ENCODE results near the gene LHFPL5. TPM values are rescaled to one million over a fixed set of nuclear protein-coding genes. Genes with fewer than 3 reads are reported as not detected.
A peak's percentile ranks its signal among the peaks of the same experiment; 100 is the strongest.

The LHFPL5 gene
- polyA plus RNA-seq: not detected

DNA sequence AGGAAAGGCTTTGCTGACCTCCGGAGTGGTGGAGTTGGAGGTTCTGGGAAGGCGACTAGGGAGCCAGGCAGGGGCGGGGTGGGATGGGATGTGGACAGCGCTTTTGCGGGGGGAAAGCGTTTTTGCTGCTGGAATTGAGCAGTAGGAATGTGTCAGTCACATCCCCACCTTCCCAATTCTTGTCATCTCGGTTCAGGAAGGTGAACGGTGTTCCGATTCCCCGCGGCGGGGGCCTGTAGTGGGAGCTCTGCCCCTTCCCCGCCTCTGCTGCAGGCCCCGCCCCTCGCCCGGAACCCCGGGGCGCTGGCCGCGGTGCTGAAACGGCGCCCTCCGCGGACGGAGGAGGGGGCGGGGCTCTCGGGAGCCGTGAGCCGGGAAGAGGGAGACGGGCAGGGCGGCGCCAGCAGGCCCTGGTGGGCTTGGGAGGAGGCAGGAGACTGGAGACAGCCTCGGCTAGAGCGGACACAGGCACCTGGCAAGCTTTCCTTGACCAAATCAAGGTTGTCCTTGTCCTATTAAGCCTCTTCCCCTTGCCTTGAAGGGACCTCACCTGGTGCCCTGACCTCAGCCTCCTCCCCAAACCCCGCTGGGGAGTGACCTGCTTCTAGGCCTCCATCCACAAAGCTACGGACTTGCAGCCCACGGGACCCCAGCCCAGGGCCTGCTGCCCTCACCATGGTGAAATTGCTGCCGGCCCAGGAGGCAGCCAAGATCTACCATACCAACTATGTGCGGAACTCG lies at the start of gene LHFPL5:
Gene LHFPL5, plus strand, starts transcription at position 357 of the 741 bp plus-strand sequence. Its CDS starts 319 bp downstream, at position 676.
- Mint-ChIP-seq H3K4me1 (peaks cover 6 to 7% of the 10 kb centered on the region in 2 donors), H3K36me3 (no peaks in the 10 kb centered on the region), H3K4me3 (peak within 1 kb of the TSS in 2 of 5 donors; percentile 30 to 38), H3K27me3 (ENCODE audit: low read depth in 3 of 3) (peaks cover 6 to 12% (median 8%) of the 10 kb centered on the region in 3 donors), H3K9me3 (no peaks in the 10 kb centered on the region), H3K27ac (no peak within 1 kb of the TSS)
- peak; percentile 32 to 42 (median 38) for DNase-seq

GRCh38 chr6:35757456-35758123 lies 47.6 kb upstream of the LHFPL5 start:
- peak overlapping the region in 1 of 6 donors; percentile 50 for H3K27ac Mint-ChIP-seq
- no peaks in the 10 kb centered on the region for H3K9me3 Mint-ChIP-seq
- H3K4me1 Mint-ChIP-seq: no peaks in the 10 kb centered on the region
- no peak overlapping the region for H3K4me3 Mint-ChIP-seq
- H3K36me3 Mint-ChIP-seq: no peaks in the 10 kb centered on the region
- H3K27me3 Mint-ChIP-seq (ENCODE audit: low read depth in 3 of 3): peaks cover 8 to 18% (median 13%) of the 10 kb centered on the region in 3 donors
- no peak for DNase-seq

DNA sequence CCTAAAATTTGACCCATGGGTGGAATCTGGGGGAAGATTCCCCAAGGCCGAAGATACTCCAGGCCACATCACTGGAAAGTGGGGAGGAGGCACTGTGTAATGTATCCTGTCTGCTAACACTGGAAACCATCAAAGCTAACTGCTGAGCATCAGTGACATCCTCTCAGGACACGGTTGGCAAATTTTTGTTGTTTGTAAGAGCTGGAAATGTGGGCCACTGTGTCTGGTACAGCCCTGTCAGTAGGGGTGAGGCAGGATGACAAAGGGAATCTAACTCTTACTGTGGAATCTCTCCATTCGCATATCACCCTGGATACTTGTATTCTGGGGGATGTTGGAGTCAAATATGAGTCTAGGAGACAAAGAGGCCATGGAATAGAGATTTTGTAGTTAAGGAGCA lies 45.7 kb upstream of the LHFPL5 start:
- no peaks in the 10 kb centered on the region for H3K9me3 Mint-ChIP-seq
- no peaks in the 10 kb centered on the region for H3K36me3 Mint-ChIP-seq
- no peak overlapping the region for H3K4me3 Mint-ChIP-seq
- H3K27ac Mint-ChIP-seq: no peak overlapping the region
- no peak for DNase-seq
- peaks cover 13 to 24% (median 18%) of the 10 kb centered on the region in 3 donors for H3K27me3 Mint-ChIP-seq (ENCODE audit: low read depth in 3 of 3)
- no peaks in the 10 kb centered on the region for H3K4me1 Mint-ChIP-seq

DNA sequence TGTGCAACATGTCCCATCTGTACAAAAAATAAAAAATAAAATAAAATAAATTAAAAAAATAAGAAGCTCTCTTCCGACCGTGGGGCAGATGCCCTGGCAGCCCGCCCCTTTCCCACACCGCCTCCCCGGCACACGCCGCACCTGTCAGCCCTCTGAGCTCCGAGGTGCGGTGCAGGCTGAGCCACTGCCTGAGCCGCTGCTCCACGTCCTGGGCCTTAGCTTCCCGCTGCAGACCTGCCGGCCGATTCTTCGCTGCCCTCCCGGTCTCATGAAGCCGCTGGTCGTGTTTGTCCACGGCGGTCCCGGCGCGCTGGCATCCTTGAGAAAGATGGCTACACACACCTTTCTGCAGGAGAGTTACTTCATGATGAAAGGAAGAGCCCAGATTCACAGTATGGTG lies 39.4 kb upstream of the LHFPL5 start:
- Mint-ChIP-seq H3K36me3 (no peaks in the 10 kb centered on the region), H3K9me3 (no peaks in the 10 kb centered on the region), H3K4me1 (no peaks in the 10 kb centered on the region), H3K4me3 (no peak overlapping the region), H3K27ac (no peak overlapping the region), H3K27me3 (ENCODE audit: low read depth in 3 of 3) (peaks cover 7 to 29% (median 20%) of the 10 kb centered on the region in 3 donors)
- no peak for DNase-seq

DNA sequence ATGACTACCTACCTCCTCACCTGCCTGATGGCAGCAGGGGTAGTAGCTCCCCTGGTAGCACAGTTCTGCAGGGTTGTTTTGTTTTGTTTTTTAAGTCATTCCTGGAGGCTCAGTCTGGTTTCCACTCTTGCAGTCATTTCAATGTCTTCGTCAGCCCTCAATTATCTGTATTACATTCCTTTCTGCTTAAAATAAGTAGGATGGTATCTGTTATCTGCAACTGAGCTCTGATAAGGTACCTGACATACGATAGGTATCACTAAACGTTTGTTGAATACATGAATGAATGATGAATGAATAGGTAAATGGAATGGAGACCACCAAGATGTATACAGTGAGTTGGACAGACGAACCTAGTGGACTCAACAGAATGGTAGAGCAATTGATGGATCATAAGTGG lies 35.9 kb upstream of the LHFPL5 start:
- H3K36me3 Mint-ChIP-seq: no peaks in the 10 kb centered on the region
- no peaks in the 10 kb centered on the region for H3K4me1 Mint-ChIP-seq
- H3K27ac Mint-ChIP-seq: no peak overlapping the region
- peaks cover 0 to 8% (median 7%) of the 10 kb centered on the region in 3 donors for H3K27me3 Mint-ChIP-seq (ENCODE audit: low read depth in 3 of 3)
- H3K9me3 Mint-ChIP-seq: no peaks in the 10 kb centered on the region
- no peak overlapping the region for H3K4me3 Mint-ChIP-seq
- no peak for DNase-seq

- H3K4me1 Mint-ChIP-seq: peaks cover 0 to 3% of the 10 kb centered on the region in 2 donors
- peaks cover 2 to 12% (median 7%) of the 10 kb centered on the region in 3 donors for H3K27me3 Mint-ChIP-seq (ENCODE audit: low read depth in 3 of 3)
- H3K36me3 Mint-ChIP-seq: no peaks in the 10 kb centered on the region
- H3K27ac Mint-ChIP-seq: no peak overlapping the region
- no peak overlapping the region for H3K4me3 Mint-ChIP-seq
- no peak for DNase-seq
- no peaks in the 10 kb centered on the region for H3K9me3 Mint-ChIP-seq
Measured at GRCh38 chr6:35771343-35771627, 33.9 kb upstream of the LHFPL5 start.

DNA sequence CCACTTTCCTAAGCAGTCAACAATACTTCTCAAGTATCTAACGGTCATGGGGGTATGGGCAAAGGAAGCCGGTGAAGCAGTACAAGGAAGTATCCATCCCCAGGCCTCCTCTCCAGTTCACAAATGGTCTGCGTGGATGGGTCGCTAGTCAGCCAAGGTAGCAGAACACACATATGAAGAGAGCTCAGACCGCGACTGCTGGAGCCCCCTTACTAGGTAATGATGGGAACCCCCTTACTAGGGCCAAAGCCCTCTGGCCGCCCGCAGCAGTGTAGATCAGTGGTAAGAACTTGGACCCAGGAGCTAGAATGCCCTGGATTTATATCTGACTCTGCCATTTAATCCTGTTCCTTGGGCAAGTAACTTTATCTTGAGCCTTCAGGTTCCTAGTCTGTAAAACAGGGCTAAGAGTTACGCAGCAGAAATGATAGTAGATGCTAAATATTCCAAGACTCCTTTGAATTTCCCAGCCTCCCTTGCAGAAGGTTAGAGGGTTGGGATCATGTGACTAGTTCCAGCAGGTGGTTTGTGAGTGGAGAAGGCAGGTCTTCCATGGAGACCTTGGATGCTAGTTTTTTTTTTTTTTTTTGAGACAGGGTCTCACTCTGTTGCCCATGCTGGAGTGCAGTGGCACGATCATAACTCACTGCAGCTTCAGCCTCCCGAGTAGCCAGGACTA lies 30.9 kb upstream of the LHFPL5 start:
- Mint-ChIP-seq H3K27me3 (ENCODE audit: low read depth in 3 of 3) (peaks cover 7 to 11% (median 8%) of the 10 kb centered on the region in 3 donors), H3K27ac (no peak overlapping the region), H3K4me1 (peaks cover 0 to 8% of the 10 kb centered on the region in 2 donors), H3K9me3 (no peaks in the 10 kb centered on the region), H3K4me3 (no peak overlapping the region), H3K36me3 (no peaks in the 10 kb centered on the region)
- no peak for DNase-seq

DNA sequence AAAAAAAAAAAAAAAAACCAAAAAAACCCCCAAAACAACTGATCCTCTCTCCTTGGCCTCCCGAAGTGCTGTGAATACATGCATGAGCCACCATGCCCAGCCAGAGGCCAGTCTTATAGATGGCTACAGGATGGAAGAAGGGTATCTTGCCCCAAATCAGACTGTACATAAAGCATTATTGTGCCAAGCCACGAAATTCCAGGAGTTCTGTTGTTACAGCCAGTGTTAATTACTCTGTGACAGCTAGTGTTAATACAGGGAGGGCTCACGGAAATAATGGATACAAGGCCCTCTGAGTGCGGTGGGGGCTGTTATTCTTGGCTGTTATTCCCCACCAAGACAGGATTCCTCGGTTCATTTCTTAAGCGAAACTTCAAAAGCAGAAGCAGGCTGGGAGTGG lies 30.1 kb upstream of the LHFPL5 start:
- H3K4me3 Mint-ChIP-seq: no peak overlapping the region

DNA sequence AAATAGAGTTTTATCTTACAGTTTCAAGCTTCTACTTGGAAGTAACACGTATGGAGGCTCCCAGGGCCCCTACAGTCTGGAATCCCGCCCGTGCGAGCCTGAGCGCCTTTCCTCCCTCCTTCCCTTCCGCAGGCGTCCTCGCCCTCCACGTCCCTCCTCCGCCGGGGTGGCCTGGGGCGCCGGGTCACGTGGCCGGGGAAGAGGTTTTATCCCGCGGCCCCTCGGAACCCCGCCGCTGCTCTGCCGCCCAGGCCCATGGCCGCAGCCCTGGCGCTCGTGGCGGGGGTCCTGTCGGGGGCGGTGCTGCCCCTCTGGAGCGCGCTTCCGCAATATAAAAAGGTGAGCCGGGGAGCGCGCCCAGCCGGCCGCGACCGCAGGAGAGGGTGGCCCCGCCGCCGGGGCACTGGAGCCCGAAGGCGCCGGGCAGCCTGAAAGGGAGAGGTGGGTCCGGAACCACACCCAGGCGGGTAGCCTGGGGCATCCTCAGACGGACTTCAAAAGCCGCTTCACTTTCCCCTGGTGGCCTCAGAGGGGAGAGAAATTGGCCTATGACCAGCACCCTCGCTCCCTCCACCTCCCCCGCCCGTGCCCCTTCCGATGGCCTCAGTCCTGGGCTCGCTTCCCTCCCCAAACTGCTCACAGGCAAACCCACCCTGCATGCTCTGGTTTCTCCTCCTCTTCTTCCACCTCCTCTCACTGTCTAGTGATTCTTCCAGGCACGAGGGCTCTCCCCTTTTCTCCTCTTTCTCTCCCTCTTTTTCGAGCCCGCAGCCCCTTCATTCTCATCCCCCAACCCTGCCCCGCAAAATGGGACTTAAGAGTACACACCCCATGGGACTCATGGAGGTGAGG lies 28.6 kb upstream of the LHFPL5 start, which contains the start of gene CLPSL2:
Gene CLPSL2, plus strand, starts transcription at position 235 of the 852 bp plus-strand sequence. Its CDS starts 21 bp downstream, at position 256.
- Mint-ChIP-seq H3K27me3 (ENCODE audit: low read depth in 3 of 3) (peaks cover 8 to 11% (median 10%) of the 10 kb centered on the region in 3 donors), H3K9me3 (no peaks in the 10 kb centered on the region), H3K4me1 (peaks cover 0 to 8% of the 10 kb centered on the region in 2 donors), H3K36me3 (no peaks in the 10 kb centered on the region), H3K4me3 (peak within 1 kb of the TSS; percentile 52 to 74 (median 68)), H3K27ac (no peak within 1 kb of the TSS)
- DNase-seq: no peak

More for the DNA sequence above, 30.1 kb upstream of the LHFPL5 start:
- peaks cover 0 to 8% of the 10 kb centered on the region in 2 donors for H3K4me1 Mint-ChIP-seq
- H3K36me3 Mint-ChIP-seq: no peaks in the 10 kb centered on the region
- no peak overlapping the region for H3K27ac Mint-ChIP-seq
- H3K9me3 Mint-ChIP-seq: no peaks in the 10 kb centered on the region
- H3K27me3 Mint-ChIP-seq (ENCODE audit: low read depth in 3 of 3): peaks cover 8 to 11% (median 8%) of the 10 kb centered on the region in 3 donors
- no peak for DNase-seq

GRCh38 chr6:35777356-35778102 lies 27.6 kb upstream of the LHFPL5 start:
- Mint-ChIP-seq H3K4me3 (peak overlapping the region; percentile 30 to 73 (median 62)), H3K4me1 (peaks cover 0 to 8% of the 10 kb centered on the region in 2 donors), H3K36me3 (no peaks in the 10 kb centered on the region), H3K27ac (no peak overlapping the region), H3K27me3 (ENCODE audit: low read depth in 3 of 3) (peaks cover 11 to 14% (median 13%) of the 10 kb centered on the region in 3 donors), H3K9me3 (no peaks in the 10 kb centered on the region)
- DNase-seq: no peak

GRCh38 chr6:35778437-35778836 lies 26.7 kb upstream of the LHFPL5 start:
- Mint-ChIP-seq H3K4me3 (no peak overlapping the region), H3K27me3 (ENCODE audit: low read depth in 3 of 3) (peaks cover 11 to 17% (median 13%) of the 10 kb centered on the region in 3 donors), H3K27ac (no peak overlapping the region), H3K4me1 (peaks cover 0 to 8% of the 10 kb centered on the region in 2 donors), H3K36me3 (no peaks in the 10 kb centered on the region), H3K9me3 (no peaks in the 10 kb centered on the region)
- no peak for DNase-seq

DNA sequence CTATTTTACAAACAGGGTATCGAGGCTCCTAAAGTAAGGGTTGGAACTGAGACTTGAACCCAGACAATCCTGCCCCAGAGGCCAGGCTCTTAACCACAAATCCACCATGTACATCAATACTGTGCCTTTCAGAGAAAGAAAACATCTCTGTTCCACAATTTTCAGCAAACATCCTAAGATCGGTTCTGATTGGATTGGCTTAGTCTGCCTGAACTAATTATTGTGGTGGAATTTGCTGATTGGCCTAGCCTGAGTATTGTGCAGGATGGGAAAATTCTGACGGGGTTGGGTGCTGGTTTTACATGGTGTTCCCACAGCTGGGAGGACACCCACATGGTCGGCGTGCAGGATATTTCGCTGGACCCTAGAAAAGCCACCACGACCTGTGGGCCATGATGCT lies 24.4 kb upstream of the LHFPL5 start, which contains the start of gene CLPSL1:
Gene CLPSL1, plus strand, starts transcription at position 301 of the 400 bp plus-strand sequence. Its CDS starts 92 bp downstream, at position 393.
- Mint-ChIP-seq H3K9me3 (no peaks in the 10 kb centered on the region), H3K36me3 (no peaks in the 10 kb centered on the region), H3K27ac (no peak within 1 kb of the TSS), H3K4me1 (peaks cover 0 to 7% of the 10 kb centered on the region in 2 donors), H3K4me3 (no peak within 1 kb of the TSS), H3K27me3 (ENCODE audit: low read depth in 3 of 3) (peaks cover 11 to 19% (median 11%) of the 10 kb centered on the region in 3 donors)
- no peak for DNase-seq

Measured in immature natural killer cell (primary cell).